ENCODE measurements around the gene RTKN.
A peak's percentile ranks its signal among the peaks of the same experiment; 100 is the strongest.

GRCh38 chr2:74482801-74483674 is 41.3 kb upstream of the RTKN start, which contains the start of the genes CCDC142 and TTC31:
- TF ChIP-seq CTCF (IDR thresholded peaks at IDR 0.05; ENCODE audit: insufficient read depth, low read length, poor library complexity, severe bottlenecking) (peak; percentile 82), EZH2phosphoT487 (conservative IDR thresholded peaks at IDR 0.05; ENCODE audit: low read length) (no peak)

Measured in SU-DHL-6 (cell line).